Endothelial cell of umbilical vein (primary cell): ENCODE data around the gene ANKFN1. TPM values are rescaled to one million over a fixed set of nuclear protein-coding genes. Genes with fewer than 3 reads are reported as not detected.

Experiments used
- BruUV-seq: library from RNA; stranded (reverse); fragments of 400-500 nt; replicated peaks from 2 replicates; lab custom pipeline; 2021; lab: Mats Ljungman, UMichigan
- CTCF ChIA-PET: fragments of 300-600, 350-600 bp; sonication (Branson Sonifier 250); formaldehyde crosslinking; loops from one replicate; lab custom pipeline; 2021; ENCODE audit warnings: antibody characterized with exemption, inconsistent platforms; lab: Charles Lee
- POLR2A ChIA-PET: fragments of 300-600, 350-600 bp; sonication (Branson Sonifier 250); formaldehyde crosslinking; loops from one replicate; lab custom pipeline; 2021; ENCODE audit warnings: antibody characterized with exemption, inconsistent platforms; lab: Charles Lee
- DNase-seq: peaks from one replicate; pipeline ENCODE4 v3.0.0-alpha.2; 2011; ENCODE audit warnings: low read depth, low spot score
- FAIRE-seq: peaks from 2 replicates; lab custom pipeline; 2011; peaks lifted over from hg19 to GRCh38; lab: Jason Lieb, UNC
- H2AFZ ChIP-seq: 2 replicates; pipeline ENCODE4 v1.6.0; 2012; ENCODE audit warnings: low read depth, low read length, control low read depth, inconsistent platforms
- H3K27ac ChIP-seq: 2 replicates; pipeline ENCODE4 v1.5.1; 2011; ENCODE audit warnings: low read depth, mild to moderate bottlenecking, control low read depth, low read length, moderate library complexity; ENCODE audit not compliant: insufficient read depth
- H3K27me3 ChIP-seq, 2 experiments: 2 replicates each; pipeline versions ENCODE4 v1.6.0 to v1.6.1; 2011; ENCODE audit warnings: low read length in 2 of 2, mixed read lengths in 1 of 2; ENCODE audit not compliant: control insufficient read depth in 2 of 2, insufficient read depth in 2 of 2
- H3K36me3 ChIP-seq, 2 experiments: 2 replicates in 1 of 2; 3 replicates in 1 of 2; pipeline ENCODE4 v1.5.1; 2011; ENCODE audit warnings: low read length in 2 of 2, mild to moderate bottlenecking in 1 of 2, moderate library complexity in 1 of 2; ENCODE audit not compliant: control insufficient read depth in 2 of 2, insufficient read depth in 2 of 2; ENCODE audit errors: extremely low read depth in 1 of 2
- H3K4me1 ChIP-seq: 3 replicates; pipeline ENCODE4 v1.5.1; 2011; ENCODE audit warnings: mild to moderate bottlenecking, low read length; ENCODE audit not compliant: control insufficient read depth, insufficient read depth; ENCODE audit errors: extremely low read depth
- H3K4me2 ChIP-seq: 2 replicates; pipeline ENCODE4 v1.6.1; 2011; ENCODE audit warnings: low read length, control low read depth, mixed read lengths; ENCODE audit not compliant: insufficient read depth
- H3K4me3 ChIP-seq, 3 experiments: fragments of 200-600 bp in 1 of 3; sonication (generic), shearing (Covaris generic) in 1 of 3; replicated peaks in 1 of 3; 2 replicates each; pipeline ENCODE4 v1.5.1; 2011 to 2016; ENCODE audit warnings: control low read depth in 3 of 3, low read length in 3 of 3, mild to moderate bottlenecking in 2 of 3, inconsistent platforms in 1 of 3, low read depth in 1 of 3, moderate library complexity in 1 of 3; ENCODE audit not compliant: insufficient read depth in 1 of 3
- H3K79me2 ChIP-seq: 2 replicates; pipeline ENCODE4 v1.6.0; 2012; ENCODE audit warnings: low read length, inconsistent platforms; ENCODE audit not compliant: control insufficient read depth, insufficient read depth
- H3K9ac ChIP-seq: replicated peaks from 2 replicates; pipeline ENCODE3; 2011; ENCODE audit warnings: low read length, control low read depth; ENCODE audit not compliant: insufficient read depth; ENCODE audit errors: extremely low read depth
- H3K9me1 ChIP-seq: replicated peaks from 3 replicates; pipeline ENCODE4 v1.6.0; 2011; ENCODE audit warnings: mild to moderate bottlenecking, low read length; ENCODE audit not compliant: control insufficient read depth, insufficient read depth; ENCODE audit errors: extremely low read depth
- H3K9me3 ChIP-seq: replicated peaks from 2 replicates; pipeline ENCODE4 v1.5.1; 2012; ENCODE audit warnings: low read length, inconsistent platforms; ENCODE audit not compliant: control insufficient read depth, insufficient read depth
- H4K20me1 ChIP-seq: replicated peaks from 2 replicates; pipeline ENCODE3; 2011; ENCODE audit warnings: mild to moderate bottlenecking, low read length; ENCODE audit not compliant: control insufficient read depth, insufficient read depth; ENCODE audit errors: extremely low read depth
- EZH2 ChIP-seq: IDR thresholded peaks from 2 replicates; pipeline ENCODE4 v1.6.1; 2012; ENCODE audit warnings: borderline replicate concordance, low read depth, mild to moderate bottlenecking, moderate library complexity, low read length, inconsistent platforms; ENCODE audit not compliant: severe bottlenecking
- FOS ChIP-seq: IDR thresholded peaks from 2 replicates; pipeline ENCODE4 v1.6.1; 2011; ENCODE audit warnings: mild to moderate bottlenecking, low read length, moderate library complexity, borderline replicate concordance; ENCODE audit not compliant: insufficient read depth
- GATA2 ChIP-seq: IDR thresholded peaks from 2 replicates; pipeline ENCODE4 v1.7.0; 2011; ENCODE audit warnings: low read depth, mild to moderate bottlenecking, moderate library complexity, mixed read lengths, low read length; ENCODE audit not compliant: insufficient read length, insufficient read depth
- JUN ChIP-seq: IDR thresholded peaks from 2 replicates; pipeline ENCODE4 v1.6.1; 2011; ENCODE audit warnings: borderline replicate concordance, low read depth; ENCODE audit not compliant: insufficient read length, insufficient read depth
- MYC ChIP-seq: IDR thresholded peaks from one replicate; pipeline ENCODE4 v1.6.1; 2011; ENCODE audit warnings: mild to moderate bottlenecking, low read depth, low read length
- POLR2A ChIP-seq: IDR thresholded peaks from 2 replicates; pipeline ENCODE4 v1.6.1; 2012; ENCODE audit warnings: low read depth, mild to moderate bottlenecking, control low read depth, low read length
- POLR2AphosphoS5 ChIP-seq: IDR thresholded peaks from 2 replicates; pipeline ENCODE4 v1.6.1; 2012; ENCODE audit warnings: low read depth, mild to moderate bottlenecking, control low read depth, low read length, moderate library complexity; ENCODE audit not compliant: insufficient read depth
- dilution Hi-C: fragments of 300-500 bp; cut with MboI; formaldehyde crosslinking; loops from one replicate; pipeline ENCODE4 v1.15.0; 2019; ENCODE audit warnings: low sequenced_read_pairs; ENCODE audit not compliant: extremely low pct_ligation_motif_present
- intact Hi-C: fragments of 100-400 bp; cut with micrococcal nuclease; formaldehyde crosslinking; loops from one replicate; pipeline ENCODE4 v1.10.0; 2022
- polyA plus RNA-seq, 4 experiments: library from polyadenylated mRNA; depleted of rRNA in 3 of 4; stranded (reverse) in 3 of 4; unstranded in 1 of 4; fragments of >200 nt; gene quantifications; 2 replicates each; pipeline versions ENCODE4 v1.2.1 to v1.2.3, GENCODE V29; 2011 to 2012; ENCODE audit warnings: missing spikeins in 1 of 4
- total RNA-seq: library from RNA; stranded (reverse); gene quantifications from 2 replicates; pipeline ENCODE4 v1.2.3, GENCODE V29; 2021
- TF ChIP-seq, protein P1 (sequence below): IDR thresholded peaks from 2 replicates; pipeline ENCODE4 v1.6.1; 2011; ENCODE audit not compliant: insufficient read depth, insufficient read length
- TF ChIP-seq, protein P2 (sequence below), 2 donors: IDR thresholded peaks; 1 replicate in 1 of 2; 2 replicates in 1 of 2; pipeline ENCODE4 v1.5.1; 2011; ENCODE audit warnings: low read length in 2 of 2, mild to moderate bottlenecking in 2 of 2, moderate library complexity in 2 of 2, control low read depth in 1 of 2, inconsistent platforms in 1 of 2, low read depth in 1 of 2; ENCODE audit not compliant: insufficient read depth in 1 of 2; ENCODE audit errors: extremely low read depth in 1 of 2

The ANKFN1 gene
- total and polyA plus RNA-seq, 2 donors (not counting 3 experiments of a cell fraction or from before 2014, with no cell fraction given): 0.15 TPM; not detected in 1

DNA sequence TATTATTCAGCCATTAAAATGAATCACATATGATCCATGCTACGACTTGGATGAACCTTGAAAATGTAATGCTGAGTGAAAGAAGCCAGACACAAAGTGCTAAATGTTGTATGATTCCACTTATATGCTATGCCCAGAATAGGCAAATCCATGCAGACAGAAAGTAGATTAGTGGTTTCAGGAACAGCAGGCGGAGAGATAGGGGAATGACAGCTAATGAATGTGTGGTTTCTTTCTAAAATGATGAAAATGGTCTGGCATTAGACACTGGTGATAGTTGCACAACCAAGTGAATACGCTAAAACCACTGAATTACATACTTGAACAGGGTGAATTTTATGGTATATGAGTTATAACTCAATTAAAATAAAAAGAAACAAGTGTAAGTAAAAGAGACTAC, 318.4 kb downstream of the ANKFN1 start:
- H3K4me1 ChIP-seq: no peaks in the 10 kb centered on the region
- no peak overlapping the region for H3K9ac ChIP-seq
- TF ChIP-seq EZH2 (no peak), GATA2 (no peak), JUN (no peak), FOS (no peak)
- TF ChIP-seq, protein P1, sequence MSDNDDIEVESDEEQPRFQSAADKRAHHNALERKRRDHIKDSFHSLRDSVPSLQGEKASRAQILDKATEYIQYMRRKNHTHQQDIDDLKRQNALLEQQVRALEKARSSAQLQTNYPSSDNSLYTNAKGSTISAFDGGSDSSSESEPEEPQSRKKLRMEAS: no peak
- dilution Hi-C loops (no loop called here), intact Hi-C loops (no loop called here)
- ChIA-PET CTCF (interaction anchor here (1.4 kb wide), 1 partner anchor 9 kb away, joined by 5 read pairs; no protein-coding TSS in a partner anchor), POLR2A (no interaction called here)
- H3K27me3 ChIP-seq: no peaks in the 10 kb centered on the region
- no peaks in the 10 kb centered on the region for H4K20me1 ChIP-seq
- no peak for FAIRE-seq
- no peak overlapping the region for H2AFZ ChIP-seq
- no peaks in the 10 kb centered on the region for H3K79me2 ChIP-seq
- H3K4me2 ChIP-seq: no peak overlapping the region
- H3K9me3 ChIP-seq: no peaks in the 10 kb centered on the region
- no peak overlapping the region for H3K27ac ChIP-seq
- no peak for DNase-seq
- BruUV-seq: no TSS peak
- no peaks in the 10 kb centered on the region for H3K9me1 ChIP-seq
- no peak overlapping the region for H3K4me3 ChIP-seq
- no peaks in the 10 kb centered on the region for H3K36me3 ChIP-seq

- Histone ChIP-seq H4K20me1 (no peaks in the 10 kb centered on the region), H3K4me3 (no peak overlapping the region), H3K27ac (no peak overlapping the region), H3K9ac (no peak overlapping the region), H3K4me1 (no peaks in the 10 kb centered on the region), H3K9me1 (no peaks in the 10 kb centered on the region), H3K4me2 (no peak overlapping the region), H3K27me3 (peaks cover 0 to 7% of the 10 kb centered on the region in 2 experiments), H3K9me3 (no peaks in the 10 kb centered on the region), H2AFZ (no peak overlapping the region), H3K79me2 (no peaks in the 10 kb centered on the region), H3K36me3 (no peaks in the 10 kb centered on the region)
- CTCF ChIA-PET: no interaction called here
- no TSS peak for BruUV-seq
- FAIRE-seq (no peak), DNase-seq (no peak)
- dilution Hi-C loops (no loop called here), intact Hi-C loops (no loop called here)
- POLR2A ChIA-PET: no interaction called here
- TF ChIP-seq FOS: no peak
- TF ChIP-seq, protein P1: no peak
- no peak for TF ChIP-seq MYC
- TF ChIP-seq EZH2: no peak
- TF ChIP-seq GATA2: no peak
- TF ChIP-seq, protein P2, sequence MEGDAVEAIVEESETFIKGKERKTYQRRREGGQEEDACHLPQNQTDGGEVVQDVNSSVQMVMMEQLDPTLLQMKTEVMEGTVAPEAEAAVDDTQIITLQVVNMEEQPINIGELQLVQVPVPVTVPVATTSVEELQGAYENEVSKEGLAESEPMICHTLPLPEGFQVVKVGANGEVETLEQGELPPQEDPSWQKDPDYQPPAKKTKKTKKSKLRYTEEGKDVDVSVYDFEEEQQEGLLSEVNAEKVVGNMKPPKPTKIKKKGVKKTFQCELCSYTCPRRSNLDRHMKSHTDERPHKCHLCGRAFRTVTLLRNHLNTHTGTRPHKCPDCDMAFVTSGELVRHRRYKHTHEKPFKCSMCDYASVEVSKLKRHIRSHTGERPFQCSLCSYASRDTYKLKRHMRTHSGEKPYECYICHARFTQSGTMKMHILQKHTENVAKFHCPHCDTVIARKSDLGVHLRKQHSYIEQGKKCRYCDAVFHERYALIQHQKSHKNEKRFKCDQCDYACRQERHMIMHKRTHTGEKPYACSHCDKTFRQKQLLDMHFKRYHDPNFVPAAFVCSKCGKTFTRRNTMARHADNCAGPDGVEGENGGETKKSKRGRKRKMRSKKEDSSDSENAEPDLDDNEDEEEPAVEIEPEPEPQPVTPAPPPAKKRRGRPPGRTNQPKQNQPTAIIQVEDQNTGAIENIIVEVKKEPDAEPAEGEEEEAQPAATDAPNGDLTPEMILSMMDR (IDR thresholded peaks at IDR 0.05; ENCODE audit: extremely low read depth in 1 of 2, insufficient read depth in 1 of 2, low read depth in 1 of 2, low read length in 2 of 2): no peak
- TF ChIP-seq POLR2AphosphoS5: no peak
- no peak for TF ChIP-seq JUN
- no peak for TF ChIP-seq POLR2A
Measured at GRCh38 chr17:56475116-56475515, 321.8 kb downstream of the ANKFN1 start.
